ENCODE data around the gene CSAD. TPM values are rescaled to one million over a fixed set of nuclear protein-coding genes. Genes with fewer than 3 reads are reported as not detected.

The CSAD gene
- total and polyA plus RNA-seq, 2 of the 13 experiments (the other 11 are each of a cell fraction or from before 2014, with no cell fraction given): 7.2 to 23.5 TPM

DNA sequence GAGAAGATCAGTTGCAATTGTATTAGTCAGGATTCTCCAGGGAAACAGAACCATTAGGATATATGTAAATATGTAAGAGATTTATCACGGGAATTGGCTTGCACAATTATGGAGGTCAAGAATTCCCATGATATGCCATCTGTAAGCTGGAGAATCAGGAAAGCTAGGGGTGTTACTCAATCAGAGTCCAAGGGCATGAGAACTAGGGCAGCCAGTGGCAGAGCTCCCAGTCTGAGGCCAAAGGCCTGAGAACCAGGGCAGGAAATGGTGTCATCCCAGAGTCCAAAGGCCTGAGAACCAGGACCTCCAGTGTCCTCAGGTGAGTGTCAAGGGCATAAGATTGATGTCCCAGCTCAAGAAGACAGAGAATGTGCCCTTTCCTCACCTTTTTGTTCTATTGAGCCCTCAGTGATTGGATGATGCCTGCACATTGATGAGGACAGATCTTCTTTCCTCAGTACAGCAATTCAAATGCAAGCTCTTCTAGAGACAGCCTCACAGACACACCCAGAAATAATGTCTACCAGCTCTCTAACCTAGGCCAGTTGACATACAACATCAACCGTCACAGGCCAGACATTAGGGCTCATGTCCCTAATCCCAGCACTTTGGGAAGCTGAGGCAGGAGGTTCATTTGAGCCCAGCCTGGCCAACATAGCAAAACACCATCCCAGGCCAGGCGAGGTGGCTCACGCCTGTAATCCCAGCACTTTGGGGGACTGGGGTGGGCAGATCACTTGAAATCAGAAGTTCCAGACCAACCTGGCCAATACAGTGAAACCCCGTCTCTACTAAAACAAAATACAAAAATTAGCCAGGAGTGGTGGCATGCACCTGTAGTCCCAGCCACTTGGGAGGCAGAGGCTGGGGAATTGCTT, 35.1 kb downstream of the CSAD start (continued):
- no peak for TF ChIP-seq ZNF562 (CRISPR knock-in tag; IDR thresholded peaks at IDR 0.05; ENCODE audit: borderline replicate concordance)
- no peak for TF ChIP-seq TBP (CRISPR knock-in tag; IDR thresholded peaks at IDR 0.05)
- TF ChIP-seq SNAI1 (CRISPR knock-in tag; IDR thresholded peaks at IDR 0.05; ENCODE audit: borderline replicate concordance): no peak
- TF ChIP-seq RNF2 (conservative IDR thresholded peaks at IDR 0.05; ENCODE audit: low read depth): no peak
- TF ChIP-seq NFYB (CRISPR knock-in tag; IDR thresholded peaks at IDR 0.05): peak; percentile 55
- TF ChIP-seq ZFP1 (CRISPR knock-in tag; IDR thresholded peaks at IDR 0.05): no peak
- no peak for TF ChIP-seq KDM2A (CRISPR knock-in tag; IDR thresholded peaks at IDR 0.05; ENCODE audit: borderline replicate concordance, low read depth)
- TF ChIP-seq ZNF543 (CRISPR knock-in tag; IDR thresholded peaks at IDR 0.05): no peak
- no peak for TF ChIP-seq ZNF607 (CRISPR knock-in tag; IDR thresholded peaks at IDR 0.05; ENCODE audit: borderline replicate concordance)
- TF ChIP-seq, protein P1, sequence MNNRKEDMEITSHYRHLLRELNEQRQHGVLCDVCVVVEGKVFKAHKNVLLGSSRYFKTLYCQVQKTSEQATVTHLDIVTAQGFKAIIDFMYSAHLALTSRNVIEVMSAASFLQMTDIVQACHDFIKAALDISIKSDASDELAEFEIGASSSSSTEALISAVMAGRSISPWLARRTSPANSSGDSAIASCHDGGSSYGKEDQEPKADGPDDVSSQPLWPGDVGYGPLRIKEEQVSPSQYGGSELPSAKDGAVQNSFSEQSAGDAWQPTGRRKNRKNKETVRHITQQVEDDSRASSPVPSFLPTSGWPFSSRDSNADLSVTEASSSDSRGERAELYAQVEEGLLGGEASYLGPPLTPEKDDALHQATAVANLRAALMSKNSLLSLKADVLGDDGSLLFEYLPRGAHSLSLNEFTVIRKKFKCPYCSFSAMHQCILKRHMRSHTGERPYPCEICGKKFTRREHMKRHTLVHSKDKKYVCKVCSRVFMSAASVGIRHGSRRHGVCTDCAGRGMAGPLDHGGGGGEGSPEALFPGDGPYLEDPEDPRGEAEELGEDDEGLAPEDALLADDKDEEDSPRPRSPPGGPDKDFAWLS (CRISPR knock-in tag; IDR thresholded peaks at IDR 0.05; ENCODE audit: borderline replicate concordance): no peak
- TF ChIP-seq, protein P2, sequence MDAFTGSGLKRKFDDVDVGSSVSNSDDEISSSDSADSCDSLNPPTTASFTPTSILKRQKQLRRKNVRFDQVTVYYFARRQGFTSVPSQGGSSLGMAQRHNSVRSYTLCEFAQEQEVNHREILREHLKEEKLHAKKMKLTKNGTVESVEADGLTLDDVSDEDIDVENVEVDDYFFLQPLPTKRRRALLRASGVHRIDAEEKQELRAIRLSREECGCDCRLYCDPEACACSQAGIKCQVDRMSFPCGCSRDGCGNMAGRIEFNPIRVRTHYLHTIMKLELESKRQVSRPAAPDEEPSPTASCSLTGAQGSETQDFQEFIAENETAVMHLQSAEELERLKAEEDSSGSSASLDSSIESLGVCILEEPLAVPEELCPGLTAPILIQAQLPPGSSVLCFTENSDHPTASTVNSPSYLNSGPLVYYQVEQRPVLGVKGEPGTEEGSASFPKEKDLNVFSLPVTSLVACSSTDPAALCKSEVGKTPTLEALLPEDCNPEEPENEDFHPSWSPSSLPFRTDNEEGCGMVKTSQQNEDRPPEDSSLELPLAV (CRISPR knock-in tag; conservative IDR thresholded peaks at IDR 0.05; ENCODE audit: low read depth): no peak
- TF ChIP-seq SIN3B (IDR thresholded peaks at IDR 0.05; ENCODE audit: low read length): no peak
- TF ChIP-seq TARDBP (CRISPR knock-in tag; IDR thresholded peaks at IDR 0.05): peak; percentile 24; the same call in 1 of the 2 replicates
- TF ChIP-seq ZC3H4 (CRISPR knock-in tag; IDR thresholded peaks at IDR 0.05; ENCODE audit: borderline replicate concordance): no peak
- TF ChIP-seq TSC22D2 (CRISPR knock-in tag; IDR thresholded peaks at IDR 0.05; ENCODE audit: borderline replicate concordance): no peak
- TF ChIP-seq CREB1 (IDR thresholded peaks at IDR 0.05): no peak
- peak; percentile 69 for TF ChIP-seq CREB1 (CRISPR knock-in tag; IDR thresholded peaks at IDR 0.05)
- TF ChIP-seq, protein P3, sequence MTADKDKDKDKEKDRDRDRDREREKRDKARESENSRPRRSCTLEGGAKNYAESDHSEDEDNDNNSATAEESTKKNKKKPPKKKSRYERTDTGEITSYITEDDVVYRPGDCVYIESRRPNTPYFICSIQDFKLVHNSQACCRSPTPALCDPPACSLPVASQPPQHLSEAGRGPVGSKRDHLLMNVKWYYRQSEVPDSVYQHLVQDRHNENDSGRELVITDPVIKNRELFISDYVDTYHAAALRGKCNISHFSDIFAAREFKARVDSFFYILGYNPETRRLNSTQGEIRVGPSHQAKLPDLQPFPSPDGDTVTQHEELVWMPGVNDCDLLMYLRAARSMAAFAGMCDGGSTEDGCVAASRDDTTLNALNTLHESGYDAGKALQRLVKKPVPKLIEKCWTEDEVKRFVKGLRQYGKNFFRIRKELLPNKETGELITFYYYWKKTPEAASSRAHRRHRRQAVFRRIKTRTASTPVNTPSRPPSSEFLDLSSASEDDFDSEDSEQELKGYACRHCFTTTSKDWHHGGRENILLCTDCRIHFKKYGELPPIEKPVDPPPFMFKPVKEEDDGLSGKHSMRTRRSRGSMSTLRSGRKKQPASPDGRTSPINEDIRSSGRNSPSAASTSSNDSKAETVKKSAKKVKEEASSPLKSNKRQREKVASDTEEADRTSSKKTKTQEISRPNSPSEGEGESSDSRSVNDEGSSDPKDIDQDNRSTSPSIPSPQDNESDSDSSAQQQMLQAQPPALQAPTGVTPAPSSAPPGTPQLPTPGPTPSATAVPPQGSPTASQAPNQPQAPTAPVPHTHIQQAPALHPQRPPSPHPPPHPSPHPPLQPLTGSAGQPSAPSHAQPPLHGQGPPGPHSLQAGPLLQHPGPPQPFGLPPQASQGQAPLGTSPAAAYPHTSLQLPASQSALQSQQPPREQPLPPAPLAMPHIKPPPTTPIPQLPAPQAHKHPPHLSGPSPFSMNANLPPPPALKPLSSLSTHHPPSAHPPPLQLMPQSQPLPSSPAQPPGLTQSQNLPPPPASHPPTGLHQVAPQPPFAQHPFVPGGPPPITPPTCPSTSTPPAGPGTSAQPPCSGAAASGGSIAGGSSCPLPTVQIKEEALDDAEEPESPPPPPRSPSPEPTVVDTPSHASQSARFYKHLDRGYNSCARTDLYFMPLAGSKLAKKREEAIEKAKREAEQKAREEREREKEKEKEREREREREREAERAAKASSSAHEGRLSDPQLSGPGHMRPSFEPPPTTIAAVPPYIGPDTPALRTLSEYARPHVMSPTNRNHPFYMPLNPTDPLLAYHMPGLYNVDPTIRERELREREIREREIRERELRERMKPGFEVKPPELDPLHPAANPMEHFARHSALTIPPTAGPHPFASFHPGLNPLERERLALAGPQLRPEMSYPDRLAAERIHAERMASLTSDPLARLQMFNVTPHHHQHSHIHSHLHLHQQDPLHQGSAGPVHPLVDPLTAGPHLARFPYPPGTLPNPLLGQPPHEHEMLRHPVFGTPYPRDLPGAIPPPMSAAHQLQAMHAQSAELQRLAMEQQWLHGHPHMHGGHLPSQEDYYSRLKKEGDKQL (CRISPR knock-in tag; IDR thresholded peaks at IDR 0.05; ENCODE audit: low read depth): no peak
- no peak for TF ChIP-seq ZNF292 (CRISPR knock-in tag; IDR thresholded peaks at IDR 0.05; ENCODE audit: borderline replicate concordance, low read depth)
- no peak for TF ChIP-seq KDM5A (IDR thresholded peaks at IDR 0.05; ENCODE audit: borderline replicate concordance, low read length)
- no peak for TF ChIP-seq DNMT3B (CRISPR knock-in tag; conservative IDR thresholded peaks at IDR 0.05)
- TF ChIP-seq TBX2 (CRISPR knock-in tag; IDR thresholded peaks at IDR 0.05; ENCODE audit: borderline replicate concordance): peak; percentile 77

All from HepG2 (cell line).